ENCODE measurements around the gene MACC1. TPM values are rescaled to one million over a fixed set of nuclear protein-coding genes. Genes with fewer than 3 reads are reported as not detected.
"Not testable (repeated sequence)": the region's sequence is repeated elsewhere in the genome, so short reads cannot be mapped to it uniquely, and the experiment has no call there.

Gene MACC1
- total RNA-seq, 2 donors from 2014 or later = 0.26 TPM; not detected in 1

- no peaks in the 10 kb centered on the region for H3K36me3 ChIP-seq
Observed at GRCh38 chr7:20213378-20213777, 3.8 kb downstream of the MACC1 start.

GRCh38 chr7:20211376-20211775 is 5.8 kb downstream of the MACC1 start:
- no peaks in the 10 kb centered on the region for H3K9me3 ChIP-seq
- no peak for DNase-seq (ENCODE audit: low spot score)
- H3K4me1 ChIP-seq = no peaks in the 10 kb centered on the region
- H3K4me3 ChIP-seq = no peak overlapping the region
- no peak for TF ChIP-seq CTCF (IDR thresholded peaks at IDR 0.05)
- no peaks in the 10 kb centered on the region for H3K36me3 ChIP-seq
- H3K27ac ChIP-seq = no peak overlapping the region
- H3K27me3 ChIP-seq = no peaks in the 10 kb centered on the region

More at GRCh38 chr7:20213378-20213777, 3.8 kb downstream of the MACC1 start:
- no peak for TF ChIP-seq CTCF (IDR thresholded peaks at IDR 0.05)
- no peak overlapping the region for H3K27ac ChIP-seq
- no peak overlapping the region for H3K4me3 ChIP-seq
- no peak for DNase-seq (ENCODE audit: low spot score)
- no peaks in the 10 kb centered on the region for H3K9me3 ChIP-seq
- no peaks in the 10 kb centered on the region for H3K4me1 ChIP-seq
- no peaks in the 10 kb centered on the region for H3K27me3 ChIP-seq

GRCh38 chr7:20208651-20209307 is 8.4 kb downstream of the MACC1 start:
- no peaks in the 10 kb centered on the region for H3K4me1 ChIP-seq
- DNase-seq (ENCODE audit: low spot score) = no peak
- no peak for TF ChIP-seq CTCF (IDR thresholded peaks at IDR 0.05)
- H3K27ac ChIP-seq = no peak overlapping the region
- H3K4me3 ChIP-seq = no peak overlapping the region
- H3K36me3 ChIP-seq = no peaks in the 10 kb centered on the region
- no peaks in the 10 kb centered on the region for H3K9me3 ChIP-seq
- no peaks in the 10 kb centered on the region for H3K27me3 ChIP-seq

GRCh38 chr7:20207811-20208210 is 9.4 kb downstream of the MACC1 start:
- H3K27ac ChIP-seq; DNase-seq (ENCODE audit: low spot score); H3K27me3 ChIP-seq; H3K36me3 ChIP-seq; H3K9me3 ChIP-seq; H3K4me3 ChIP-seq; H3K4me1 ChIP-seq: not testable (repeated sequence)

GRCh38 chr7:20206104-20206896 is 10.9 kb downstream of the MACC1 start:
- Histone ChIP-seq H3K27me3 (no peaks in the 10 kb centered on the region), H3K4me1 (no peaks in the 10 kb centered on the region), H3K4me3 (no peak overlapping the region), H3K27ac (no peak overlapping the region), H3K36me3 (no peaks in the 10 kb centered on the region), H3K9me3 (no peaks in the 10 kb centered on the region)
- TF ChIP-seq CTCF (IDR thresholded peaks at IDR 0.05) = no peak
- DNase-seq (ENCODE audit: low spot score) = no peak

GRCh38 chr7:20203316-20203715 is 13.9 kb downstream of the MACC1 start:
- Histone ChIP-seq H3K27ac (no peak overlapping the region), H3K9me3 (no peaks in the 10 kb centered on the region), H3K36me3 (no peaks in the 10 kb centered on the region), H3K4me3 (no peak overlapping the region), H3K27me3 (no peaks in the 10 kb centered on the region), H3K4me1 (no peaks in the 10 kb centered on the region)
- DNase-seq (ENCODE audit: low spot score) = no peak
- no peak for TF ChIP-seq CTCF (IDR thresholded peaks at IDR 0.05)
